AG08395 (cell line): ENCODE results near the gene ABHD14A.

ENCODE experiments used
- DNase-seq: peaks from one replicate; pipeline ENCODE4 v3.0.0; 2012; ENCODE audit warnings: mixed read lengths, low spot score

ABHD14A gene

GRCh38 chr3:51957520-51958205, 17.2 kb upstream of the ABHD14A start:
- DNase-seq = no peak

- no peak for DNase-seq
These were observed 16.0 kb upstream of the ABHD14A start for GRCh38 chr3:51958603-51959521.

DNA sequence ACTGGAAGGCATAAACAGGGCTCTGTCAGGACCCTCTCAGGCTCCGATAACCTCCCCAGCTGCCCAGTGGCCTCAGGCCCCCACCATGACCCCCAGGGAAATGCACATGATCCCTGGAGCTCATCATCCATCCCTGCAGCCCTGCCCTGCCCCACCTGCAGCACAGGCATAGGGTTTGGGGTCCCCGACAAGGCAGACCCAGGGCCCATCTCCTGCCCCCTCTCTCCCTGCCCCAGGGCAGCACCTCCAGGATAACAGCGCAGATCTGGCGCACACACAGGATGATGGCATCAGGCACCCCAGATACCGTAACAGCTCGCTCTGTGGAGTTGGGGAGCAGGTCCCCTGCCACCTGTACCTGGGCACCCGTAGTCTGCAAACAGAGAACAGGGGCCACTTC, 15.2 kb upstream of the ABHD14A start:
- DNase-seq = no peak

DNA sequence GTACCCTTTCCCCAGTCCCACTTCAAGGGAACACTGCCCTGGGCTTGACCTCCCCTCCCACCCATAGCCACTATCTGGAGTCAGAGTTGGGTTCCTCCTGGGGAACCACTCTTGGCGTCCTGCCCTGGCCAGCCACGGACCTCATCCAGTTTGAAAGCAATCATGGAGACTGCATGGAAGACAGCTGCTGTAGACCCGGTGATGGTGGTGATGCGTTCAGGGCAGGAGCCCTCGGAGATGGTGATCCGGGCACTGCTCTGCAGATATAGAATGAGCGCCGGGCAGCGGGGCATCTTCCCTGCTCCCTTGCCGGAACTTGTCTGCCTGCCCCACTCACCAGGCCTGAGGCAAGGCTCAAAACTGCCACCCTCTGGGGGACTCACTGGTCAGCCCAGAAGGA, 14.5 kb upstream of the ABHD14A start:
- DNase-seq = no peak

- DNase-seq = no peak
These were observed 13.9 kb upstream of the ABHD14A start for GRCh38 chr3:51961011-51961410.

- no peak for DNase-seq
These were observed 13.0 kb upstream of the ABHD14A start for GRCh38 chr3:51961602-51962569.

GRCh38 chr3:51962854-51963530, 11.9 kb upstream of the ABHD14A start:
- DNase-seq = no peak

GRCh38 chr3:51963951-51964451, 10.9 kb upstream of the ABHD14A start:
- no peak for DNase-seq

DNA sequence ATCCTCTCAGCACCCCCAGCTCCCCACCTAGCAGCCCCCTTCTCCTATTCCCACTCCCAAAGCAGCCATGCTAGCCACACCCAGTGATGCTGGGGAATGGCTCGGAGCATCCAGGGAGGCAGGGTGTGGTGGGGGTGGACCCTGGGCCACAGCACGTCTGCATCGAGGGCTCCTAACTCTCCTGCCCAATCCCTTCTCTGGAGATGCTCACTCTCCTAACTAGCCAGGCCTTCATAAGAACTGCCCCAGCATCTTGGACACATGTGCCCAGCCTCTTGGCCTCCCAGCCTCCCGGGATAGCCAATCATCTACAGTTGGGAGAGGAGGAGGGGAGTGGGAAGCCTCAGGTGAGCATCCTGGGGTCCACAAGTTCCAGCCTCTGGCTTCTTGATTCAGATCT, 10.3 kb upstream of the ABHD14A start:
- DNase-seq = no peak

GRCh38 chr3:51966016-51966415, 8.8 kb upstream of the ABHD14A start:
- no peak for DNase-seq

DNA sequence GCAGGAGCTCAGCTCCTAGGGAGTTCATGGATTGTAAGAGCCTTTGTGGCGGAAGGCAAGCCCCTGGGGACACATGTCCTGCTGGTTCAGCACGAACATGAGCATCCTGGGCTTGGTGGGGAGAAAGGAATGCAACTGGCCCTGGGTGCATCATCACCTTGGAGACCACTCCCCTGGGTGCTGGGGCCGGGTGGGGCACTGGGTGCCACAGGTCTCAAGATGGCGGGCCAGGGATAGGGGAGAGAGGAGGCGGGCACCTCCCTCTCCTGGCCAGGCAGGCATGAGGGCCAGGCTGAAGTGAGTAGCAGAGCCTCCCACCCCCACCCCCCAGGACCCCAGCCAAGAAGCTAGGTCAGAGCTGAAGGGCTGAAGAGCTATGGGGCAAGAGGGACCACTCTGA, 8.4 kb upstream of the ABHD14A start:
- no peak for DNase-seq

- no peak for DNase-seq
These were observed 7.9 kb upstream of the ABHD14A start for GRCh38 chr3:51966922-51967383.

DNA sequence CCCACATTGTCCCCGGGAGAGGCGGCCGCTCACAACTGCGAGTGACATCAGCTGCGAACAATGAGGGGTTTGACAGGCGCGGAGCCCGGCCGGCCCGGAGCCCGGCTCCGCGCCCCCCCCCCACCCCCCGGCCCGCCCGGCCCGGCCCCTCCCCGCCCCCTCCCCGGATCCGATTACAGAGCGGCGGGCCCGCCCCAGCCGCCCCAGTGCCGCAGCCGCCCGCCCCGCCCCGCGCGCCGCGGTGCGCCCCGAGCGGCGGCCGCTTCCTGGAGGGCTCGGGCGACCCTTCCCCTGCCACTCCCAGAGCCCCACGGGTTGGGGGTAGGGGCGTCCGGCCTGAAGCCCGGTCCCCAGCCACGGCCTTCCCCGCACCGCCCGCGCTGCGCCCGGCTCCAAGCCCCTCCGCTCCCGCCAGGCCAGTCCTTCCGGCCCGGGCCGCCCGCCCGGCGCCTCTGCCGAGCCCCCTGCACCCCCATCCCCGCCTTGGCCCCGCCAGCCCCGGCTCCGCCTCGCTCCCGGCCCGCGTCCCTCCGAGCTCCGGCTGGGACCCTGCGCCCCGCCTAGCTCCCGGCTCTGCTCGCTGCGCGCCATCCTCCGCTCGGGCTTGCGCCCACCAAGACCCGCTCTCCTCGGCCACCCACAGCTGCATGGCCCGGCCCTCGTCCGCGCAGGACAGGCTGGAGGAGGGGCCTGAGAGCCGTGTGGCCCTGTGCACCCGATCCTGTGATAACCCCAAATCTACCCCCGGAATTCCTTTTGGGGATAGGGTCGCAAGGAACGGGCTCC, 7.3 kb upstream of the ABHD14A start, which contains the start of gene PCBP4:
Gene PCBP4 (minus strand): TSS at position 71 of the 786 bp plus-strand sequence. CDS start 6,214 bp downstream, outside the sequence.
- DNase-seq = peak; percentile 84

GRCh38 chr3:51968170-51968775, 6.6 kb upstream of the ABHD14A start:
- no peak for DNase-seq

DNA sequence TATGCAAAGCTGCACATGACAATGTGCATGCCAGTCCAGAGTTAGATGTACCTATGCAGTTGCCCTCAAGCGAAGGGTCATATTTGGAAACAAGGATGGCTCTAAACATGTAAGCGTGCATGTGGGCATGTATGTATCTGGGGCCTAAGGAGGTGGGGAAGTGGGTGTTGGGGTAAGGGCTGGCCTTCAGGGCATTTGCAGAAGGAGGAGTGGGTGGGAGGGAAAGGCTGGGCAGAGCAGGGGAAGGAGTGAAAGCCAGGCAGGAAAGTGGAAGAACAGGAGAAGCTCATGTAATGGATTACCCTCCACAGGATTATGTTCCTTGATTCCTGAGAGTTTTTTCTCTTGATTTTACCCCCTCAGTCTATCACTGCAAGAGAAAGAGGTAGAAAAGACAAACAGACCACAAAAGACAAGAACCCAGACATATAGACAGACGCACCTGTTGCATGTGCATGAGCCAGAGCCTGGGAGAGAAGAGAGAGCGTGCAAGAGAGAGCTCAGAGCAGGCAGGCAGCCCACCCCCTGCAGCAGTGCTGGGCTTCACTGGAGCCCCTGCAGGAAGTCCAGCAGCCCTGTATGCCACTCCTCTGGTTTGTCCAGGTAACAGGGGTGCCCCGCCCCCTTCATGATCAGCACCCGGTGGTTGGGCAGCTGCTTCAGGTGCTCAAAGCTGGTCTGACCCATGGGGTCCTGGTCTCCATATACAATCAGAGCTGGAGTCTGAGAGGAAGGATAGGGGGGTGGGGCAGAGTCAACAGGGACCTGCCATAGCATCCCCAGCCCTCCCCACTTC, 5.8 kb upstream of the ABHD14A start:
- no peak for DNase-seq

- DNase-seq = no peak
These were observed 5.0 kb upstream of the ABHD14A start for GRCh38 chr3:51969841-51970240.

DNA sequence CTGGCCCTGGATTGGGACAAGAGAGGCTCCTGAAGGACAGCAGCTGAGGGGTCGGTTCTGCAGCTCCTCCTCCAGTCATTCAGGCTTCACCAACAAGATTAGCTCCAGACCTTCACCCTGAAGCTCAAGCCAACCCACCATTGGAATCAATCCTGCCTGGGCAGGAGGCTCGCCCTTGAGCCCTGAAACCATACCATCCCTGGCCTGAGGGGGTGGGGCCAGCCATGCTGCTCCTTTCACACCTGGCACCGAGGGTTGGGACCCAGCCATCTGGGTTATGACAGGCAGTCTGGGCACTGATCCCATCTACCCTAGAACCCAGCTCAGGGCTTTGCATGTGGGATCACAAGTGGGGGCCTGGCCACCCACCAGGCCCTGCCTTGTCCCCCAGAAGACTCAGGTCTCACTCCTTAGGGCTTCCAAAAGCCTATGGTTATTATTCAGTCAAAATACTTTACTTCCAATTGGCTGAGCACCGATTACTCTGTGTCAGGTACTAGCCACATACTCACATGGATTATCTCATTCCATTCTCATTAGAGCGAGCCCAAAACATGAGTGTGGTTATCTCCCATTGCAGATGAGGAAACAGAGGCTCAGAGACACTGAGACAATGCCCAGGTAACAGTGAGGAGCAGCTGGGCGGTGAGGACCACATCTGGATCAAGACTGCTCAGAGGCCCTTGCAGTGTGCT, 4.1 kb upstream of the ABHD14A start:
- no peak for DNase-seq

- no peak for DNase-seq
These were observed 3.5 kb upstream of the ABHD14A start for GRCh38 chr3:51971350-51971749.
